Glutamatergic neuron (in vitro differentiated cells): ENCODE measurements around the gene ANKS6. TPM values are rescaled to one million over a fixed set of nuclear protein-coding genes. Genes with fewer than 3 reads are reported as not detected.

Experiments used
- DNase-seq: peaks from one replicate; pipeline ENCODE4 v3.0.0; 2022
- H3K27ac Mint-ChIP-seq: one replicate; pipeline ENCODE4 v1.8.0; 2020; ENCODE audit warnings: mild to moderate bottlenecking, mixed read lengths, inconsistent platforms; ENCODE audit not compliant: unreplicated experiment
- H3K27me3 Mint-ChIP-seq: one replicate; pipeline ENCODE4 v1.8.0; 2020; ENCODE audit warnings: mild to moderate bottlenecking, moderate library complexity, mixed read lengths, inconsistent platforms; ENCODE audit not compliant: unreplicated experiment
- H3K36me3 Mint-ChIP-seq: one replicate; pipeline ENCODE4 v1.8.0; 2020; ENCODE audit warnings: mild to moderate bottlenecking, mixed read lengths, inconsistent platforms; ENCODE audit not compliant: unreplicated experiment
- H3K4me1 Mint-ChIP-seq: one replicate; pipeline ENCODE4 v1.8.0; 2020; ENCODE audit warnings: mild to moderate bottlenecking, low read depth, mixed read lengths, inconsistent platforms; ENCODE audit not compliant: unreplicated experiment
- H3K4me3 Mint-ChIP-seq: one replicate; pipeline ENCODE4 v1.8.0; 2020; ENCODE audit warnings: mild to moderate bottlenecking, mixed read lengths, inconsistent platforms; ENCODE audit not compliant: unreplicated experiment
- H3K9me3 Mint-ChIP-seq: one replicate; pipeline ENCODE4 v1.8.0; 2020; ENCODE audit warnings: mild to moderate bottlenecking, moderate library complexity, mixed read lengths, inconsistent platforms; ENCODE audit not compliant: unreplicated experiment
- total RNA-seq: library from RNA; stranded (reverse); fragmentation: NEBNext Ultra II Directional; extraction: Animal tissue kit (Norgen Biotek cat#: 25700); gene quantifications from one replicate; pipeline ENCODE4 v1.2.1, GENCODE V29; 2021; ENCODE audit not compliant: unreplicated experiment
- TF ChIP-seq, protein P1 (sequence below): fragments of 200-600 bp; sonication (generic); IDR thresholded peaks from one replicate; pipeline ENCODE4 v1.5.0; 2021; ENCODE audit not compliant: partially characterized antibody, unreplicated experiment

The ANKS6 gene
- total RNA-seq, 1 donor from 2014 or later = 15.9 TPM

GRCh38 chr9:98767196-98767595 lies 29.2 kb downstream of the ANKS6 start:
- Mint-ChIP-seq H3K4me1 (peaks cover 2% of the 10 kb centered on the region), H3K9me3 (peaks cover 6% of the 10 kb centered on the region), H3K4me3 (no peak overlapping the region), H3K27me3 (peaks cover 3% of the 10 kb centered on the region), H3K27ac (no peak overlapping the region), H3K36me3 (peaks cover 10% of the 10 kb centered on the region)
- DNase-seq = no peak
- TF ChIP-seq, protein P1, sequence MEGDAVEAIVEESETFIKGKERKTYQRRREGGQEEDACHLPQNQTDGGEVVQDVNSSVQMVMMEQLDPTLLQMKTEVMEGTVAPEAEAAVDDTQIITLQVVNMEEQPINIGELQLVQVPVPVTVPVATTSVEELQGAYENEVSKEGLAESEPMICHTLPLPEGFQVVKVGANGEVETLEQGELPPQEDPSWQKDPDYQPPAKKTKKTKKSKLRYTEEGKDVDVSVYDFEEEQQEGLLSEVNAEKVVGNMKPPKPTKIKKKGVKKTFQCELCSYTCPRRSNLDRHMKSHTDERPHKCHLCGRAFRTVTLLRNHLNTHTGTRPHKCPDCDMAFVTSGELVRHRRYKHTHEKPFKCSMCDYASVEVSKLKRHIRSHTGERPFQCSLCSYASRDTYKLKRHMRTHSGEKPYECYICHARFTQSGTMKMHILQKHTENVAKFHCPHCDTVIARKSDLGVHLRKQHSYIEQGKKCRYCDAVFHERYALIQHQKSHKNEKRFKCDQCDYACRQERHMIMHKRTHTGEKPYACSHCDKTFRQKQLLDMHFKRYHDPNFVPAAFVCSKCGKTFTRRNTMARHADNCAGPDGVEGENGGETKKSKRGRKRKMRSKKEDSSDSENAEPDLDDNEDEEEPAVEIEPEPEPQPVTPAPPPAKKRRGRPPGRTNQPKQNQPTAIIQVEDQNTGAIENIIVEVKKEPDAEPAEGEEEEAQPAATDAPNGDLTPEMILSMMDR = no peak

DNA sequence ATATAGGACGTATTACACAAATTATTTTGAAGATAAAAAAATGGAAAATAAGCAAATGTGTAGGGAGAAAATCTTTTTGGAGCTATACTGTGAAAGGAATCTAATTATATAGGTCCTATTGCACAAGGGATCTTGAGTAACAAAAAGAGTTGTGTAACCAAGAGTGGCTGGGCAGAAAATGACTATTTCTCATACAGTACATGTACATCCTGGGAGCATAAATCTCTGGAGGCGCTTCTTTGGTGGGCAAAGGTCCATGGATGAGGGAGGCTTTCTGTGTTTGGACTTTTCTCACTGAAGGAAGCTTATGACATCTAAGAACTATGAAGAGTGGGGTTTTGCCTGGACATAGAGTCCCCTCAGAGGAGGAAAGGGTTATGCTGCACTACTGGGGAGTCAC lies 29.8 kb downstream of the ANKS6 start:
- no peak for DNase-seq
- Mint-ChIP-seq H3K4me3 (no peak overlapping the region), H3K27me3 (peaks cover 3% of the 10 kb centered on the region), H3K27ac (no peak overlapping the region), H3K36me3 (peaks cover 10% of the 10 kb centered on the region), H3K4me1 (peaks cover 2% of the 10 kb centered on the region), H3K9me3 (peaks cover 6% of the 10 kb centered on the region)
- TF ChIP-seq, protein P1 = no peak

- no peak overlapping the region for H3K4me3 Mint-ChIP-seq
- H3K36me3 Mint-ChIP-seq = peaks cover 5% of the 10 kb centered on the region
- peaks cover 6% of the 10 kb centered on the region for H3K9me3 Mint-ChIP-seq
- H3K27me3 Mint-ChIP-seq = peaks cover 2% of the 10 kb centered on the region
- H3K27ac Mint-ChIP-seq = no peak overlapping the region
- TF ChIP-seq, protein P1 = no peak
- no peaks in the 10 kb centered on the region for H3K4me1 Mint-ChIP-seq
- no peak for DNase-seq
These were observed 31.1 kb downstream of the ANKS6 start for GRCh38 chr9:98765256-98765655.

- TF ChIP-seq, protein P1 = no peak
- DNase-seq = no peak
- Mint-ChIP-seq H3K27me3 (peaks cover 2% of the 10 kb centered on the region), H3K4me1 (no peaks in the 10 kb centered on the region), H3K4me3 (no peak overlapping the region), H3K36me3 (no peaks in the 10 kb centered on the region), H3K9me3 (no peaks in the 10 kb centered on the region), H3K27ac (no peak overlapping the region)
These were observed 32.2 kb downstream of the ANKS6 start for GRCh38 chr9:98763986-98764745.

GRCh38 chr9:98760231-98760630 lies 36.1 kb downstream of the ANKS6 start:
- Mint-ChIP-seq H3K4me3 (no peak overlapping the region), H3K27ac (no peak overlapping the region), H3K36me3 (peaks cover 17% of the 10 kb centered on the region), H3K4me1 (no peaks in the 10 kb centered on the region), H3K27me3 (peaks cover 2% of the 10 kb centered on the region), H3K9me3 (no peaks in the 10 kb centered on the region)
- TF ChIP-seq, protein P1 = no peak
- DNase-seq = no peak
